OCI-LY1 (cell line): ENCODE data around the gene POFUT1.

ENCODE experiments used
- H2AFZ ChIP-seq: fragments of 200-600 bp; sonication (generic), shearing (Covaris generic); 2 replicates; pipeline ENCODE4 v1.6.0; 2014; ENCODE audit warnings: antibody characterized with exemption, mild to moderate bottlenecking, low read length
- H3F3A ChIP-seq: fragments of 200-600 bp; sonication (generic), shearing (Covaris generic); 2 replicates; pipeline ENCODE4 v1.6.0; 2014; ENCODE audit warnings: mild to moderate bottlenecking, antibody characterized with exemption, low read length, moderate library complexity; ENCODE audit not compliant: insufficient read depth
- H3K27ac ChIP-seq: fragments of 200-600 bp; sonication (generic); 2 replicates; pipeline ENCODE4 v1.5.1; 2014; ENCODE audit warnings: low read length, mixed run types, mild to moderate bottlenecking, low read depth; ENCODE audit not compliant: poor library complexity, severe bottlenecking
- H3K27me3 ChIP-seq: fragments of 200-600 bp; sonication (generic); 2 replicates; pipeline ENCODE4 v1.6.0; 2014; ENCODE audit warnings: antibody characterized with exemption, mild to moderate bottlenecking, low read length, moderate library complexity; ENCODE audit not compliant: insufficient read depth
- H3K36me3 ChIP-seq: fragments of 200-600 bp; sonication (generic); 2 replicates; pipeline ENCODE4 v1.6.1; 2014; ENCODE audit warnings: mild to moderate bottlenecking, antibody characterized with exemption, low read length, moderate library complexity, mixed read lengths; ENCODE audit not compliant: insufficient read depth
- H3K4me1 ChIP-seq: fragments of 200-600 bp; sonication (generic); 2 replicates; pipeline ENCODE4 v1.5.1; 2014; ENCODE audit warnings: mild to moderate bottlenecking, low read length, moderate library complexity; ENCODE audit not compliant: insufficient read depth, severe bottlenecking
- H3K4me2 ChIP-seq: fragments of 200-600 bp; sonication (generic), shearing (Covaris generic); 2 replicates; pipeline ENCODE4 v1.6.1; 2014; ENCODE audit warnings: low read length
- H3K4me3 ChIP-seq: fragments of 200-600 bp; sonication (generic); 2 replicates; pipeline ENCODE4 v1.5.1; 2014; ENCODE audit warnings: low read length, low read depth, mild to moderate bottlenecking, mixed read lengths; ENCODE audit not compliant: poor library complexity, severe bottlenecking
- H3K79me2 ChIP-seq: fragments of 200-600 bp; shearing (Covaris generic); 2 replicates; pipeline ENCODE4 v1.6.1; 2016; ENCODE audit warnings: mixed run types, low read length, mixed read lengths; ENCODE audit not compliant: insufficient read depth
- H3K9ac ChIP-seq: fragments of 200-600 bp; sonication (generic), shearing (Covaris generic); 2 replicates; pipeline ENCODE4 v1.6.1; 2014; ENCODE audit warnings: mild to moderate bottlenecking, low read length, mixed read lengths
- H3K9me2 ChIP-seq: fragments of 200-600 bp; sonication (generic), shearing (Covaris generic); 2 replicates; pipeline ENCODE4 v1.6.1; 2014; ENCODE audit warnings: low read depth, mild to moderate bottlenecking, low read length, mixed read lengths
- H3K9me3 ChIP-seq: fragments of 200-600 bp; shearing (Covaris generic); 2 replicates; pipeline ENCODE4 v1.6.1; 2014; ENCODE audit warnings: low read length, mixed read lengths
- H4K20me1 ChIP-seq: fragments of 200-600 bp; sonication (generic), shearing (Covaris generic); 2 replicates; pipeline ENCODE4 v1.6.0; 2016; ENCODE audit warnings: mild to moderate bottlenecking, low read length; ENCODE audit not compliant: insufficient read depth
- CTCF ChIP-seq: fragments of 200-600 bp; sonication (generic), shearing (Covaris generic); IDR thresholded peaks from 2 replicates; pipeline ENCODE4 v1.5.1; 2017; ENCODE audit warnings: mild to moderate bottlenecking, antibody characterized with exemption, low read length, moderate library complexity, mixed read lengths
- EZH2 ChIP-seq: fragments of 200-600 bp; sonication (generic), shearing (Covaris generic); IDR thresholded peaks from 2 replicates; pipeline ENCODE4 v1.8.0; 2017; ENCODE audit warnings: borderline replicate concordance, mixed run types, mild to moderate bottlenecking, antibody characterized with exemption, low read length, moderate library complexity, mixed read lengths

Gene POFUT1

DNA sequence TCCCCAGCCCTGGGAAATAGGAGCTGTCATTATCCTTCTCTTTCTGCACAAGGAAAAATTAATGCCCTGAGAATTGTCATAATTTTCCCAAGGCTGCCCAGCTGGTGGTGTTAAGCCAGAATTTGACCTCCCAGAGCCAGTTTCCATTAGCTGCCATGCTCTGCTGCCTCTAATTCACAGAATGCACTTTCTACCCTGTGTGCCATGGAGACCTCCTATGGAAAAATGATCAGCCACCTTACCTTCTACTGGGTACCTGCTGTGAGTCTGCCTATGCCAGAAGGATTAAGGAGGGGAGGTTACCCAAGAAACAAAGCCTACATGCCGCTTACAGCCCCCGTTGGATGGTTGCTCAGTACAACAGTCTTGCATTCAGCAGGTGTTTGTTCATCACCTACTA, 29.1 kb downstream of the POFUT1 start:
- Histone ChIP-seq H3K4me2 (no peak overlapping the region), H2AFZ (no peak overlapping the region), H3K79me2 (no peaks in the 10 kb centered on the region), H3K4me3 (no peak overlapping the region), H3K36me3 (peaks cover 50% of the 10 kb centered on the region), H3K27me3 (no peaks in the 10 kb centered on the region), H3K9me3 (no peaks in the 10 kb centered on the region), H3F3A (no peaks in the 10 kb centered on the region), H3K27ac (no peak overlapping the region), H4K20me1 (no peaks in the 10 kb centered on the region), H3K4me1 (peaks cover 6% of the 10 kb centered on the region), H3K9ac (no peak overlapping the region), H3K9me2 (no peaks in the 10 kb centered on the region)
- TF ChIP-seq CTCF (no peak), EZH2 (no peak)

DNA sequence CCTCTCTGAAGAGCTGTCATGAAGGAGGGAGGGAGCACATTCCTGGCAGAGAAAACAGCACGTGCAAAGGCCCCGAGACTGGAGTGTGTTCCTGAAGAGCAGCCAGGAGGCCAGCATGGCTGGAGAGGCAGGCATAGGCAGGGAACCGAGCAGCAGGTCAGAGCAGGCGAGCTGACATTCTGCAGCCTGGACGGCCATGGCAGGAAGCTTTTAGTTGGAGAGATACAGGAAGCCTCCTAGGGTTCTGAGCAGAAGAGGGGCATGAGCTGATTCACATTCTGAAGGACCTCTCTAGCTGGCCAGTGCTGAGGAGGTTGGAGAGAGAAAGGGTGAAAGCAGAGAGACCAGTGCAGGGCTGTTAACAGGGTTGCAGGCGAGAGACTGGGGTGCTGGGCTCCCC, 29.7 kb downstream of the POFUT1 start:
- H3K4me2 ChIP-seq, result no peak overlapping the region
- H3K4me3 ChIP-seq, result no peak overlapping the region
- no peak overlapping the region for H2AFZ ChIP-seq
- H3K9me2 ChIP-seq, result no peaks in the 10 kb centered on the region
- TF ChIP-seq EZH2, result no peak
- no peak for TF ChIP-seq CTCF
- no peaks in the 10 kb centered on the region for H3F3A ChIP-seq
- no peaks in the 10 kb centered on the region for H3K27me3 ChIP-seq
- no peaks in the 10 kb centered on the region for H3K4me1 ChIP-seq
- H3K9ac ChIP-seq, result no peak overlapping the region
- H3K79me2 ChIP-seq, result no peaks in the 10 kb centered on the region
- peaks cover 46% of the 10 kb centered on the region for H3K36me3 ChIP-seq
- H3K9me3 ChIP-seq, result no peaks in the 10 kb centered on the region
- H3K27ac ChIP-seq, result no peak overlapping the region
- H4K20me1 ChIP-seq, result no peaks in the 10 kb centered on the region

- H4K20me1 ChIP-seq, result no peaks in the 10 kb centered on the region
- H3K79me2 ChIP-seq, result no peaks in the 10 kb centered on the region
- H3K36me3 ChIP-seq, result peaks cover 34% of the 10 kb centered on the region
- H3K27me3 ChIP-seq, result no peaks in the 10 kb centered on the region
- H3K4me1 ChIP-seq, result no peaks in the 10 kb centered on the region
- no peak overlapping the region for H3K27ac ChIP-seq
- H3K4me3 ChIP-seq, result no peak overlapping the region
- H3K9me2 ChIP-seq, result no peaks in the 10 kb centered on the region
- H3K9ac ChIP-seq, result no peak overlapping the region
- no peak overlapping the region for H2AFZ ChIP-seq
- no peaks in the 10 kb centered on the region for H3F3A ChIP-seq
- no peaks in the 10 kb centered on the region for H3K9me3 ChIP-seq
- TF ChIP-seq EZH2, result no peak
- no peak overlapping the region for H3K4me2 ChIP-seq
These were observed 31.1 kb downstream of the POFUT1 start for GRCh38 chr20:32238483-32239425.
